ENCODE results near the gene LIFR.

DNA sequence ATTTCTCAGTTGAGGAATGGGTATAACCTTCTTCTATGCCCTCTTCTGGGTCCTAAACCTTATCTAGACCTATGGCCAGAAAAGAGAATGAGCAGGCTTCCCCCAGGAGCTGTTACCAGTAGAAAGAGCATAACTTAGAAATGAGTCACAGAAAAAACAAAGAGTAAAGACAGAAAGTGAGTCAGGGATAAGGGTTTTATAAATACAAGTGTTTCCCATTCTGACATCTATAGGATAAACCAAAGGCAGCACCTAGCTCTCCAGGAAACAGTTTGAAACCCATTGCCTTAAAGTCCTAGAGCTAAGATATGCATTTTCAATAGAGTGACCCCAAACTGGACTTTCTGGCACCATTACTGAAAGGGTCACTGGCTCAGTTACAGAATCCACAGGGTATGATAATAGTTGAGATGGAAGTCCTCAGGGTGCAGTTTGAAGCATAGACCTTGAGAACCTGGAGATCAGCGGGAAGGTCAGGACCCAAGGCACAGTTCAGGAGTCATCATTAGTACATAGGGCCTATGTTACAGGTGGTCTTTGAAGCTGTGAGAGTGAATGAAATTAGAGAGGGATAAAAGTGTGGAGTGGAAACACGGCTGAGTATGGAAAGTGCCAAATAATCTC, 42.7 kb upstream of the LIFR start:
- TF ChIP-seq, protein P1, sequence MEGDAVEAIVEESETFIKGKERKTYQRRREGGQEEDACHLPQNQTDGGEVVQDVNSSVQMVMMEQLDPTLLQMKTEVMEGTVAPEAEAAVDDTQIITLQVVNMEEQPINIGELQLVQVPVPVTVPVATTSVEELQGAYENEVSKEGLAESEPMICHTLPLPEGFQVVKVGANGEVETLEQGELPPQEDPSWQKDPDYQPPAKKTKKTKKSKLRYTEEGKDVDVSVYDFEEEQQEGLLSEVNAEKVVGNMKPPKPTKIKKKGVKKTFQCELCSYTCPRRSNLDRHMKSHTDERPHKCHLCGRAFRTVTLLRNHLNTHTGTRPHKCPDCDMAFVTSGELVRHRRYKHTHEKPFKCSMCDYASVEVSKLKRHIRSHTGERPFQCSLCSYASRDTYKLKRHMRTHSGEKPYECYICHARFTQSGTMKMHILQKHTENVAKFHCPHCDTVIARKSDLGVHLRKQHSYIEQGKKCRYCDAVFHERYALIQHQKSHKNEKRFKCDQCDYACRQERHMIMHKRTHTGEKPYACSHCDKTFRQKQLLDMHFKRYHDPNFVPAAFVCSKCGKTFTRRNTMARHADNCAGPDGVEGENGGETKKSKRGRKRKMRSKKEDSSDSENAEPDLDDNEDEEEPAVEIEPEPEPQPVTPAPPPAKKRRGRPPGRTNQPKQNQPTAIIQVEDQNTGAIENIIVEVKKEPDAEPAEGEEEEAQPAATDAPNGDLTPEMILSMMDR (IDR thresholded peaks at IDR 0.05), result no peak
- no peak for TF ChIP-seq POLR2A (IDR thresholded peaks at IDR 0.05)
